HG03135 (cell line): ENCODE results near the gene FREM1.

Source experiments
- ATAC-seq: cut with Tn5 transposase; IDR thresholded peaks from one replicate; pipeline ENCODE4 v1.9.1; 2021; ENCODE audit warnings: mild to moderate bottlenecking, moderate library complexity; ENCODE audit not compliant: unreplicated experiment

The FREM1 gene

GRCh38 chr9:14883310-14883944 lies 26.8 kb downstream of the FREM1 start:
- ATAC-seq: no peak

GRCh38 chr9:14882090-14882489 lies 28.1 kb downstream of the FREM1 start:
- no peak for ATAC-seq

GRCh38 chr9:14881006-14881405 lies 29.2 kb downstream of the FREM1 start:
- ATAC-seq: no peak

- ATAC-seq: no peak
Observed at GRCh38 chr9:14870090-14870489, 40.1 kb downstream of the FREM1 start.

GRCh38 chr9:14869671-14870070 lies 40.6 kb downstream of the FREM1 start:
- ATAC-seq: no peak

- ATAC-seq: no peak
Observed at GRCh38 chr9:14868772-14869583, 41.2 kb downstream of the FREM1 start.

GRCh38 chr9:14868418-14868771 lies 41.8 kb downstream of the FREM1 start:
- no peak for ATAC-seq

GRCh38 chr9:14866200-14866749 lies 44.0 kb downstream of the FREM1 start:
- ATAC-seq: no peak

- ATAC-seq: no peak
Observed at GRCh38 chr9:14864309-14864708, 45.9 kb downstream of the FREM1 start.

- no peak for ATAC-seq
Observed at GRCh38 chr9:14863402-14863801, 46.8 kb downstream of the FREM1 start.

- ATAC-seq: no peak
Observed at GRCh38 chr9:14857449-14858305, 52.6 kb downstream of the FREM1 start.

GRCh38 chr9:14849851-14850250 lies 60.4 kb downstream of the FREM1 start:
- no peak for ATAC-seq

GRCh38 chr9:14849296-14849695 lies 60.9 kb downstream of the FREM1 start:
- ATAC-seq: no peak

- ATAC-seq: peak; percentile 98
Observed at GRCh38 chr9:14846871-14847311, 63.3 kb downstream of the FREM1 start.

- no peak for ATAC-seq
Observed at GRCh38 chr9:14843163-14843562, 67.1 kb downstream of the FREM1 start.

- ATAC-seq: no peak
Observed at GRCh38 chr9:14842269-14842668, 68.0 kb downstream of the FREM1 start.

- ATAC-seq: no peak
Observed at GRCh38 chr9:14838701-14839100, 71.5 kb downstream of the FREM1 start.

- ATAC-seq: no peak
Observed at GRCh38 chr9:14836885-14837284, 73.3 kb downstream of the FREM1 start.

GRCh38 chr9:14831661-14832060 lies 78.6 kb downstream of the FREM1 start:
- ATAC-seq: no peak

GRCh38 chr9:14831074-14831473 lies 79.2 kb downstream of the FREM1 start:
- ATAC-seq: no peak

GRCh38 chr9:14830057-14830456 lies 80.2 kb downstream of the FREM1 start:
- ATAC-seq: no peak
